Activated CD4-positive, alpha-beta T cell treated with anti-CD3 and anti-CD28 coated beads, Interleukin-10, Interleukin-2, amounts not matched to agents 100 ng/mL and 50 ng/mL, durations not matched to agents 16 hours and 8 hours (primary cell): ENCODE measurements around the gene P2RY6.

Experiments
- DNase-seq: peaks from one replicate; pipeline ENCODE4 v3.0.0-alpha.2; 2020

Gene P2RY6

GRCh38 chr11:73298233-73298632 lies 26.1 kb downstream of the P2RY6 start:
- DNase-seq, result no peak

DNA sequence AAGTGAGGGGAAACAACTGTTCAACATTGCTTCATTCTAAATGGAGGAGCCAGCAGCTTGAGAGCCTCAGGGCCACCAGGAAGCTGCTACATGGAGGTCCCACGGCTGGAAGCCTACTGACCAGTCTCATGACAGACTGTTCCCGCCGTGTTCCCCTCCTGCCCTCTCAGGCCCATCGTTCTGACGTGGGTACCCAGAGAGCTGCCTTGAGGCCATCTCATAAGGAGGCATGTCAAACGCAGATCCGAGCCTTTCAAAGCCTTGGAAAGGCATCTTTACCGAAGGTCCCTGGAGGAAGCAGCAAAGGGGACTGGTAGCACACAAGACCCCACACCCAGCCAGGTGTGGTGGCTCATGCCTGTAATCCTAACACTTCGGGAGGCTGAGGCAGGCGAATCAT lies 27.6 kb downstream of the P2RY6 start:
- DNase-seq, result no peak

- DNase-seq, result no peak
Measured at GRCh38 chr11:73306069-73306841, 34.1 kb downstream of the P2RY6 start.

- DNase-seq, result no peak
Measured at GRCh38 chr11:73306977-73307322, 34.8 kb downstream of the P2RY6 start.

- peak; percentile 91 for DNase-seq
Measured at GRCh38 chr11:73307323-73308002, 35.3 kb downstream of the P2RY6 start.

GRCh38 chr11:73308003-73308960 lies 36.1 kb downstream of the P2RY6 start, which contains the start of gene ARHGEF17:
ARHGEF17 (plus strand) TSS chr11:73308276; CDS start chr11:73308639, 363 bp downstream.
- no peak for DNase-seq

- no peak for DNase-seq
Measured at GRCh38 chr11:73308961-73309919, 37.1 kb downstream of the P2RY6 start.

DNA sequence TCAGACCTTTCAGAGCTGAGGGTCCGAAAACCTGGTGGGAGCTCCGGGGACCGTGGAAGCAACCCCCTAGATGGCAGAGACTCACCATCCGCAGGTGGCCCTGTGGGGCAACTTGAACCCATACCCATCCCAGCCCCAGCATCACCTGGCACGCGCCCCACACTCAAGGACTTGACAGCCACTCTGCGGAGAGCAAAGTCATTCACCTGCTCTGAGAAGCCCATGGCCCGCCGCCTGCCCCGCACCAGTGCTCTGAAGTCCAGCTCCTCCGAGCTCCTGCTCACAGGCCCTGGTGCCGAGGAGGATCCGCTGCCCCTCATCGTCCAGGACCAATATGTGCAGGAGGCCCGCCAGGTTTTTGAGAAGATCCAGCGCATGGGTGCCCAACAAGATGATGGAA lies 37.9 kb downstream of the P2RY6 start:
- DNase-seq, result no peak

DNA sequence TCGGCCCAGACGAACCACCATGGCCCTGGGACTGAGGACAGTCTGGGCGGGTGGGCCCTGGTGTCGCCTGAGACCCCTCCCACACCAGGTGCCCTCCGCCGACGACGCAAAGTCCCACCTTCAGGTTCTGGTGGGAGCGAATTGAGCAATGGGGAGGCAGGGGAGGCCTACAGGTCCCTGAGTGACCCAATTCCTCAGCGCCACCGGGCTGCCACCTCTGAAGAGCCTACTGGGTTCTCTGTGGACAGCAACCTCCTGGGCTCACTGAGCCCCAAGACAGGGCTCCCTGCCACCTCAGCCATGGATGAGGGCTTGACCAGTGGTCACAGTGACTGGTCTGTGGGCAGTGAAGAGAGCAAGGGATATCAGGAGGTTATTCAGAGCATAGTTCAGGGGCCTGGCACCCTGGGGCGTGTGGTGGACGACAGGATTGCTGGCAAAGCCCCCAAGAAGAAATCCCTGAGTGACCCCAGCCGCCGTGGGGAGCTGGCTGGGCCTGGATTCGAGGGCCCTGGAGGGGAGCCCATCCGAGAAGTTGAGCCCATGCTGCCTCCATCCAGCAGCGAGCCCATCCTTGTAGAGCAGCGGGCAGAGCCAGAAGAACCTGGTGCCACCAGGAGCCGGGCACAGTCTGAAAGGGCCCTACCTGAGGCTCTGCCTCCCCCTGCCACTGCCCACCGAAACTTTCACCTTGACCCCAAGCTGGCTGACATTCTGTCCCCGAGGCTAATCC lies 38.7 kb downstream of the P2RY6 start:
- DNase-seq, result no peak

- no peak for DNase-seq
Measured at GRCh38 chr11:73311394-73311869, 39.3 kb downstream of the P2RY6 start.

GRCh38 chr11:73312036-73312435 lies 39.9 kb downstream of the P2RY6 start:
- no peak for DNase-seq

- no peak for DNase-seq
Measured at GRCh38 chr11:73312851-73313327, 40.8 kb downstream of the P2RY6 start.

- no peak for DNase-seq
Measured at GRCh38 chr11:73313652-73314051, 41.5 kb downstream of the P2RY6 start.

- no peak for DNase-seq
Measured at GRCh38 chr11:73314117-73314961, 42.2 kb downstream of the P2RY6 start.

GRCh38 chr11:73315293-73316020 lies 43.3 kb downstream of the P2RY6 start:
- DNase-seq, result no peak

DNA sequence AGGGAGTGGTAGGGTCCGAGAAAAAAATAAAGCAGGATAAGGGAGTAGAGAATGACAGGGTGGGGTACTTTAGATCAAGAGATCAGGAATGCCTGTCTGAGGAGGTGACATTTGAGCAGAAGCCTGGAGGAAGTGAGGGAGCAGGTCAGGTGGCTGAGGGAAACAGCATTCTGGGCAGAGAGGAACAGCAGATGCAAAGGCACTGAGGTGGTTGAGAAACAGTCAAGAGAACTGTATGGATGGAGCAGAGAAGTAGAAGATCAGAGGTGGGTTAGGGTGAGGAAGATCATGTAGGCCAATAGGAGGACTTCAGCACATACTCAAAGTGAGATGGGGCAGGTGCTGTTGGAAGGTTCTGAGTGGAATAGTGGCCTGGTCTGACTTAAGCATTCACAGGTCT lies 44.3 kb downstream of the P2RY6 start:
- no peak for DNase-seq

DNA sequence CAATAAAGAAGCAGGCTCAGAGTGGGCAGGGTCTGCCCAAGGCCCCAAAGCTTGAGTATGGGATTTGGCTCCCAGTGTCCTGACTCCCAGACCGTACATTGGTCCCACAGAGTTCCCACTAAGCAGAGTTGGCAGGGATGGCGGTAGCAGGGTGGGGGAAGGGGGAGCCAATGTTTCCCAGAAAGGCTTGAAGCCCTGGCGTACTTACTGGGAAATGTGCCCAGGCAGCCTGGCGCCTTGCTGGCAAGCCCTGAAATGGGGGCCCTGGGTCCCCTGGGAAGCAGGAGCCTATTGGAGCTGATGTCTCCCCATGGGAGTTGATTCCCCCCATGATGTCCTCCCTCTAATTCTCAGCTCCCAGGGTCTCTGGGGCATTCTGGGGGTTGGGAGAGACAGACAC lies 45.2 kb downstream of the P2RY6 start:
- DNase-seq, result no peak

GRCh38 chr11:73317803-73318202 lies 45.7 kb downstream of the P2RY6 start:
- DNase-seq, result no peak

DNA sequence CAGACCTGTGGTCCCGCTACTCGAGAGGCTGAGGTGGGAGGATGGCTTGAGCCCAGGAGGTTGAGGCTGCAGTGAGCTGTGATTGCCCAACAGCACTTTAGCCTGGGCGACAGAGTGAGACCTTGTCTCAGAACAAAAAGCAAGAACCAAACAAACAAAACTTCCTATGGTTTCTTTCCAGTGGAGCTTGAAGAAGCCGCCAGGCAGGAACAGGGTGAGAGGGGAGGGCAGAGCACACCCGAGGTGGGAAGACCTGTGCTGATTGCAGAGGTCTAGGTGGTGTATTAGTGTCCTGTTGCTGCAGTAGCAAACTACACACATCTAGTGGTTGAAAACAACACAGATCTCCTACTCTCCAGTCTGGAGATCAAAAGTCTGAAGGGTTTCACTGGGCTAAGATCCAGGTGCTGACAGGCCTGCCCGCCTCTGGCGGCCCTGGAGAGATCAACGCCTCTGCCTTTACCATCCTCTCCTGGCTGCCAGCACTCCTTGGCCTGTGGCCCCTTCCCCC lies 46.4 kb downstream of the P2RY6 start:
- no peak for DNase-seq
